NCI-H1694 (cell line): Measurements from ENCODE around the gene SLC6A17.

Source experiments
- DNase-seq: peaks from one replicate; lab custom pipeline; 2025; lab: John Stamatoyannopoulos, UW

The SLC6A17 gene

GRCh38 chr1:110205156-110205555 is 54.9 kb downstream of the SLC6A17 start:
- DNase-seq, result no peak

DNA sequence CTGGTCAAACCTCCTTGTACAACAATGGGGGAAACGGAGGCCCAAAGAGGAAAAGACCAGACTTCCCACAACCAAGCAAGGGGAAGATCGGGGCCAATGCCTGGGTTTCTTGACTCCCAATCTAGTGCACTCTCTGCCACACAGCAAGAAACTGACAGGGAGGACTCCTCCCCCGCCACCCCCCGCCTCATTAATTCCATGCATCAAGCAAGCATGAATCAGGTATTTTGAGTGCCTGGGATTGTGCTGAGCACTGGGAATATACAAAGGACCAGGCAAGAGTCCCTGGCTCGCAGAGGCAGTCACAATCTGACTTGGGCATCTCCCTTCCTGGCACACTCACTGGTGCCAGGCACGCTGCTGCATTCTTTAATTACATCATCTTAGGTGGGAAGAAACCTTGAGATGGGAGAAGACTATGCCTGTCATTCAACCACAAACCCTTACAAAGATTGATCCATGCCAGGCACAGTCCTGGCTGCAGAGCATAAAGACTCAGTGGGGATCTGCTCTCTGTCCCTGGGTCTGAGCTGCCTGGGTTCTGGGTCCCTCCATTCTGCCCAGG is 55.4 kb downstream of the SLC6A17 start:
- no peak for DNase-seq

- DNase-seq, result no peak
Measured at GRCh38 chr1:110206261-110206920, 56.1 kb downstream of the SLC6A17 start.

GRCh38 chr1:110207831-110208230 is 57.5 kb downstream of the SLC6A17 start:
- peak; percentile 85 for DNase-seq

DNA sequence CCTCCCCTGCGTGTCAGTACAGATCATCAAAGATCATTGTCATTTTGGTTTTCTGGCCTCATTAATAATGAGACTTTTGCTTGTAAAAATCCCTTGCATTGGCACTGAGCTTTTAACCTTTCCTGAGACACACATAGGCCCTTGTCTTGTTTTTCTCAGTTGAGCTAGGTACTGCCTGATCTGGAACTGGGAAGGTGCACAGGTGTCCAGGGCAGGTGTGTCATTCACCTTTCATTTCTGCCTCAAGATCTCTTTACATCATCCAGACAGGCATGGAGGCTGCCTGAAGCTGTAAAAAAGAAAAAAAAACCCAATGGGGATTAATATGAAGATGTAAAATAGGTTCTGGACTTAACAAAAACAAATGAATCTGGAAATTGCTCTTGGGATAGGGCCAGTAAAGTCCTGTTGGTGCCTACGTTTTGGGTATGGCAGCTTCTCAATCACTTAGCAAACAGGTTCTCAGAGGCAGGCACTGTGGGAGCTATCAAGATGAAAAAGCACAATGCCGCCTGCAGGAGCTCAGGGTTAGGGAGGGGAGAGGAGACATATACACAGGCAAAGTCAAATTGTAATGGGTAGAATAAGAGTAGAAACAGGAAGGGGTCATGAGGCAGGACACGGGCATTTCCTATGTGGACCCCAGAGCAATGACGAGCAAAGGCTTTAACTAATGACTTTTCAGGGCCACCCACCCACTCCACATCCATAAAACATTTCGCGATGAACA is 58.8 kb downstream of the SLC6A17 start:
- DNase-seq, result no peak

- peak; percentile 60 for DNase-seq
Measured at GRCh38 chr1:110209715-110210603, 59.7 kb downstream of the SLC6A17 start, which contains the start of gene KCNC4. Gene KCNC4, plus strand, starts transcription at chr1:110210314. Its CDS starts 1,186 bp downstream, at chr1:110211500.

DNA sequence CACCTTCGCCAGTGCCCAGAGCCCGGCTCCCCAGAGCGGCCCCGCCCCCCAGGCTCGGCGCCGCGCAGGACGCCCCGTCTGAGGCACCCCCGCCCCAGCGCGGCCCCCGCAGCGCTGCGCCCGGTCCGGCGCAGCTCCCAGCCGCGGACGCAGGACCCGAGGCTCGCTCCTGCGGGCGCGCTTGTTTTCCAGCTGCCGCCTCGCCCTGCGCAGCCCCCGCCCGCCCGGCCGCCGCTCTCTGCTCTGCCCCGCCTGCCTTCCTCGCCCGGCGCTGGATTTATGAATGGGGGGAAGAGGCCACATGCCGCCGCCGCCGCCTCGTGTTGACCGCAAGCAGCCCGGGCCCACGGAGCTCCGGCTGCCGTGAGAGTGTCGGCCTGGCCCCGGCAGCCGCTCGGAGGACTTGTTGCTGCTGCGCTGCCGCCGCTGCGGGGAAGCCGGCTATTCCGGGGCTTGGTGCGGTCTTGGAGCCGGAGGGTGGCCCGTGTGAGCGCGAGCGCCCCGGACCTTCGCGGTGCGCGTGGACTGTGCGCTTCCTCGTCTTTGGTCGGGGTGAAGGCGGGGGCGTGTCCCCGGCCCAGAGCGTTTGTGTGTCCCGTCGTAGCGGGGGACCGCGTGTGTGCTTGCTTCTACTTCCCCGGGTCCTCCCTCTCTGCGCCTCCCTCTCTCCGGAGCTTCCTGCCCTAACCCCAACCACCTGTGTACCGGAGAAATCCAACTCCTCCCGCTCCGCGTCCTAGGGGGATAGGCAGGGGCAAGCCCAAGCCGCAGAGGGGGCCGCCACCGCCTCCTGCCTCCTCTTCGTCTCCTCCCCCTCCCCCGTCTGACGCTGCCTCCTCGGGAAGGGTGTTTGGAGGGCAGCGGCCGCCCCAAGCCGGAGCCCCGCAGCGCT is 60.6 kb downstream of the SLC6A17 start:
- DNase-seq, result peak; percentile 28

GRCh38 chr1:110211496-110212168 is 61.3 kb downstream of the SLC6A17 start:
- DNase-seq, result no peak

GRCh38 chr1:110212169-110213142 is 62.2 kb downstream of the SLC6A17 start:
- DNase-seq, result peak; percentile 87

DNA sequence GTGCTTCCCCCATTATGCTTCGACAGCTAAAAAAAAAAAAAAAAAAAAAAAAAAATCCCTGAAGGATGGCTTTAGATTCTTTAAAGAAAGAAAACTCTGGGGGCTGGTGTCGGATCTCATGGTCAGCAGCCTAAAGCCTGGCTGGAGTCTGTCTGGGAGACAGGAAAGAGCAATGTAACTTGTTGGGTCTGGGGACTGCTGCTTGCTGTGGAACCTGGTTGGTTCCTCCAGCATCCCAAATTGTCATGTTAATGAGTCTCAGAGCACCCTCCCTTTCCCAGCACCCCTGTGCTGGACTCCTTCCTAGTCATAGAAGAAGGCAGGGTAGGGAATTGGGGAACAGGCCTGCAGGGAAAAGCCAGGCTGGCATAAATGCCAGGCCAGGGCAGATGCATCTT is 62.8 kb downstream of the SLC6A17 start:
- DNase-seq, result no peak

GRCh38 chr1:110214454-110215404 is 64.4 kb downstream of the SLC6A17 start:
- no peak for DNase-seq

DNA sequence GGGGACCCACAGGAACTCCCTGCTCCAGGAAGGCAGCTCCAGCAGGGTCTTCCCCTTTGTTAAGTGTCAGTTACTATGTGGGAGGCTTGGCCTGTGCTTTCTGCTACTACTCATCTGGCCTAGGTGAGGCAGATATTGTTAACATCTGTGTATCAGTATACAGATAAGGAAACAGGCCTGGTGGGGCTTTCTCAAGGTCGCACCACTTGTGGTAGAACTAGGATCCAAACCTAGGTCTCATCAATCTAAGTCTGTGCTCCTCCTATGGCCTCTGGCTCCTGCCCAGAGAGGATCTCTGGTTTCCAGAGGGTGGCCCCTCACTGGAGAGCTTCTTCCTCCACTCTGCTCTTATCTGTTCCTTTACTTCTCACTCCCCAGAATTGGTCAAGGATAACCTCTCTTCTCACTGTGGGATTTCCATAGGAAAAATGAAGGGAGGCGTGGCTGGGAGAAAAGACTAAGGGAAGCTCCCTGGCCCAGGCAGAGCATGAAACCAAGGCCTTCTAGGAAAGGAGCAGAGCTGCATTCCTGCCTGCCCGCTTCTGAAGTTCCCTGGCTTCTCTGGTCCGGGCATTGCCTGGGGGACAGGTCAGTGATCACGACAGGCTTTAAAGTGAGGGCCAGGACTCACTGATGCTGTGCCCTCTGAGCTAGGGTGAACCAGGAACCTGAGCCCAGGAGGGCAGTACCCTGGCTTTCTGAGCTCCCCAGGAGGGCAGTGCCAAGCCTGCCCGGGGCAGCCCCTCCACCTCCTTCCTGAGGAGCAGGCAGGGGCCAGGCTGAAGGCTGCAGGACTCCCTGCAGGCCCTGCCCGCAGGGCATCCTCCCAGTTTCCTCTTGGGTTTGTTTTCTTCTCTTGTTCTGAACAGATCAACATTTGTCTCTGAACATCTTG is 65.6 kb downstream of the SLC6A17 start:
- DNase-seq, result no peak

GRCh38 chr1:110216844-110217444 is 66.7 kb downstream of the SLC6A17 start:
- DNase-seq, result no peak

DNA sequence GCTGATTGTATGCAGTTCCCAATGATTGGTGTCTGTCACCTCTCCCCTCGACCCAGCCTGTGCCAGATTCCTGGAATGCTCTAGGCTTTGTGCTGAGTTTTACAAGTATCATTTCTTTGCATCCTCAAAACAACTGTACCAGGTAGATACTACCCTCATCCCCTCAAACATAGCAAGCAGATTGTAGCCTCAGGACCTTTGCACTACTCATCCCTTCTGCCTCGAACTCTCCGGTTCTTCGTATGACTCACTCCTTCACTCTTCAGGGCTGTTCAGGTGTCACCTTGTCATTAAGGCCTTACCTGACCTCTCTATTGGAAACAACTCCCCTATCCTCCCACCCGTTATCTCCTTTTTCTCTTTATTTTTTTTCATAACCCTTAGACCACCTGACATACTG is 67.8 kb downstream of the SLC6A17 start:
- no peak for DNase-seq

- DNase-seq, result no peak
Measured at GRCh38 chr1:110218739-110219138, 68.4 kb downstream of the SLC6A17 start.

DNA sequence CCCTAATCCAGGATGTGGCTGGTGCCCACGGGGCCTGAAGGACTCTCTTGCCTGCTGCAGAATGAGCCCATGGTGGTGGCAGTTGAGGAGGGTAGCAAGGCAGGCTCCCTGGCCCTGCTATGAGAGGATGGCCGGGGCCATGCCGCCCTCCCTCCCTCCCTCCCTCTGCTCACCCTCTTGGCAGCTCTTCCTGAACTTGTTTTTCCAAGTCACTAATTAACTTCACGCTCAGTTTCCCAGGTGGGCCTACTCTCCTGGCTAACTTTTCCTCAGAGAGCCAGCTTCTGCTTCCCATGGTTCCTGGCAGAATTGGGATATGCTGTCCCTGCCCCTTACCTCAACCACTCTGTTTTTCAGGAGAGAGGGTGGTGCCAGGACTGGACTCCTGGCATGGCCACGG is 70.0 kb downstream of the SLC6A17 start:
- DNase-seq, result no peak

- DNase-seq, result no peak
Measured at GRCh38 chr1:110221119-110221518, 70.8 kb downstream of the SLC6A17 start.
